Measurements from ENCODE around the gene LDHD.

LDHD gene

DNA sequence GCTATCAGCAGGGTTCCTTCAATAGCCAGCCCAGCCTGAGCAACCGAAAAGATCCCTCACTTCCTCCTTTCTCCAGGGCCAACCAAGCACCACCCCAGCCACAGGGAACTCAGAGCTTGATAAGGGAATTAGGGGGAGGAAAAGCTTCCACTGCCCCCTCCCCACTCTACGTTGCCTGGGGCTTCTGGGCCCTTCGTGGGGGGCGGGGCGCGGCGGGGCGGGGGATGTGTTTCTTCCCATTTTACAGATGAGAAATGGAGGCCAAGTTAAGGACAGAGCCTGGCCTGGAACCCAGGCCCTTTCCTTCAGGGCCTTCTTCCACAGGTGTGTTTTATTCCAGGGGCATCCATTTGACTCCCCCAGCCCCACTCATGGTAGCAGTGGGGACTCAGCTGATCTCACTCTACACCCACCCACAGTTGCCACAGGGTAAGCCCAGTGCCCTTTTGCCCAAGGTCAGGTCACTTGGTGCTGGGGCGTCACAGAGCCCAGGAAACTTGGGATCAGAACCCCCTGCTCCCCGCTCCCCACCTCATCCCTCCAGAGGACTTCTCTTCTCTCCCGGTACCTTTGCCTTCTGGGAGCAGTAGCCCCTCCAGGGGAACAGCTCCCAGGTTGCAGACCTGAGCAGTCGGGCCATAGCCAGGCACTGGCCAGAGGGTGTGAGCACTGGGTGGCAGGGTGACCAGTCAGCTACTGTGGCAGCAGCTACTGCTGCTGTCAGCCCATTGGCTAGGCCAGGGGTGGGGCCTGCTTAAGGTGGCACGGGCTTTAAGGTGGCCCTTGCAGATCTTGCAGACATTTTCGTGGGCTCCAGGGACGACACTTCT is at the start of gene LDHD:
Gene LDHD, minus strand, starts transcription at position 700 of the 830 bp plus-strand sequence. Its CDS starts 60 bp downstream, at position 640.
- H3K27ac ChIP-seq: peak within 1 kb of the TSS; percentile 84
- TF ChIP-seq ZFX (IDR thresholded peaks at IDR 0.05) (peak; percentile 27), CTCF (conservative IDR thresholded peaks at IDR 0.05) (no peak)

- no peak for TF ChIP-seq CTCF (conservative IDR thresholded peaks at IDR 0.05)
- H3K27ac ChIP-seq: no peak overlapping the region
Observed at GRCh38 chr16:75160386-75160785, 43.8 kb upstream of the LDHD start.

GRCh38 chr16:75152635-75153034 is 36.1 kb upstream of the LDHD start:
- no peak overlapping the region for H3K27ac ChIP-seq
- TF ChIP-seq CTCF (conservative IDR thresholded peaks at IDR 0.05) (no peak), ZFX (IDR thresholded peaks at IDR 0.05) (no peak)

GRCh38 chr16:75151798-75152197 is 35.2 kb upstream of the LDHD start:
- no peak overlapping the region for H3K27ac ChIP-seq
- no peak for TF ChIP-seq CTCF (conservative IDR thresholded peaks at IDR 0.05)
- no peak for TF ChIP-seq ZFX (IDR thresholded peaks at IDR 0.05)

DNA sequence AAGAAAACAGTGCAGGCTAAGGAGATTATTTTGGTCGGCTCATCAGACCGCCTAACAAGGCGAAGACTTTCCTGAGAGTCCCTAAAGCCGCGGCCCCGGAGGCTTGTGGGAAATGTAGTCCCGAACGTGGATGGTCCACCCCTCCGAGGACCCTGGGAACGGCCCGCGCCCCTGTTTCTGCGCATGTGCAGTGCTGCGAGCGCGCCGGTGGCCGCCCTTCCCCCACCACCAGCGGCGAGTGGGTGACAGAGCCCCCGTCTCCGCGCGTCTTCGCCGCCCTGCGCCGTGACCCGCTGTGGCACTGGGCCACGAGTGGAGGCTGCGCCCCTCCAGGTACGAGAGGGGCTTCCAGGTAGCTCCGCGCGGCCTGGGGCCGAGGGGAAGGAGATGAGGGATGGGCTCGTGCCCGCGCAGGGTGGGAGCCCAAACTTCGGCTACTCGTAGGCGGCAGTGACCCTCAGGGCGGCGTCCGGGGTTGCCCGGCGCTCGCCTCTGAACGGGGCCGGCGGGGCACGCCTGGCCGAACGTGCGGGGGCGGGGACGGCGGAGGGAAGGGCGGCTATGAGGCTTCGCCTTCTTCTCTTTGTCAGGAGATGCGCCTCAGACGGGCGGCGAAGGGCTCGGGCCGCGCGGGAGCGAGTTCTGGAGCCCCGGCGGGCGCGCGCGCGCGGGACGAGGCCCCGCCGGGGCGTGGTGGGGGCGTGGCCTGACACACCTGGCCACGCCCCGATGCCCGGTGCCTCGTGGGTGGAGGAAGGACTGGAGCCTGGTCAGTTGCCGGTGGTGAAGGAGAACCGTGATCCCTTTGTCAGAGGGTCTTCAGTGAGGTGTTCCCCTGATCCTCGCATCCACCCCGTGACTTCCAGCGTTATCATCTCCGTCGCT is 32.0 kb upstream of the LDHD start, which contains the start of gene ZFP1:
Gene ZFP1, plus strand, starts transcription at position 214 of the 885 bp plus-strand sequence. CDS start 4,428 bp downstream, outside the sequence.
- peak within 1 kb of the TSS; percentile 99 for H3K27ac ChIP-seq
- 0 out of 2 replicates have a peak, but pooled peaks have one; percentile 21 for TF ChIP-seq ZFX (IDR thresholded peaks at IDR 0.05)
- no peak for TF ChIP-seq CTCF (conservative IDR thresholded peaks at IDR 0.05)

DNA sequence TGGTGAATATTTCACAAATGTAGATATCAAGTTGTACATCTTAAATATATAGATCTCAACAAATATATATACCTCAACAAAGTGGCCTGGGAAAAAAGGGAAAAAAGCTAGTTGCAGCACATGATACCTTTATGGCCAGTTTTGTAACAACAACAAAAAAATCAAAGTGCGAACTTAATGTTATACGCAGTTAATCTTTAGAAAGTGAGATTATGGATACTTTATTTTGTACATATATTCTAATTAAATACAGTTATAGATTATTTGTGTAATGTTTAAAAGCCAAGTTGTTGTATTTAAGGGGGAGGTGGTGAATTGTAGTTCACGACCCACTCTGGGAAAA is 31.4 kb upstream of the LDHD start:
- TF ChIP-seq ZFX (IDR thresholded peaks at IDR 0.05) (no peak), CTCF (conservative IDR thresholded peaks at IDR 0.05) (no peak)
- peak overlapping the region; percentile 99 for H3K27ac ChIP-seq

- TF ChIP-seq ZFX (IDR thresholded peaks at IDR 0.05) (no peak), CTCF (conservative IDR thresholded peaks at IDR 0.05) (no peak)
- H3K27ac ChIP-seq: no peak overlapping the region
Observed at GRCh38 chr16:75143941-75144340, 27.4 kb upstream of the LDHD start.

All from C4-2B (cell line).